HFFc6 (cell line): ENCODE measurements around the gene TRIM34. TPM values are rescaled to one million over a fixed set of nuclear protein-coding genes. Genes with fewer than 3 reads are reported as not detected.
"Not testable (repeated sequence)": the region's sequence is repeated elsewhere in the genome, so short reads cannot be mapped to it uniquely, and the experiment has no call there.

Experiments used
- DNase-seq: peaks from one replicate; pipeline ENCODE4 v3.0.0-alpha.2; 2018
- H3K27ac Mint-ChIP-seq: 2 replicates; pipeline ENCODE4 v1.8.0; 2020; ENCODE audit warnings: mild to moderate bottlenecking, mixed read lengths
- H3K27me3 Mint-ChIP-seq: 2 replicates; pipeline ENCODE4 v1.8.0; 2021; ENCODE audit warnings: mild to moderate bottlenecking, moderate library complexity, mixed read lengths; ENCODE audit not compliant: insufficient read depth
- H3K36me3 Mint-ChIP-seq: 2 replicates; pipeline ENCODE4 v1.8.0; 2021; ENCODE audit warnings: low read depth, mixed read lengths
- H3K4me1 Mint-ChIP-seq: 2 replicates; pipeline ENCODE4 v1.8.0; 2020; ENCODE audit warnings: low read depth, mixed read lengths
- H3K4me3 Mint-ChIP-seq: 2 replicates; pipeline ENCODE4 v1.8.0; 2020; ENCODE audit warnings: mild to moderate bottlenecking, moderate library complexity, mixed read lengths
- H3K9me3 Mint-ChIP-seq: 2 replicates; pipeline ENCODE4 v1.8.0; 2020; ENCODE audit warnings: mild to moderate bottlenecking, mixed read lengths
- total RNA-seq, 6 experiments: library from RNA; stranded (reverse); fragmentation: NEBNext Ultra II Directional; extraction: Animal tissue kit (Norgen Biotek cat#: 25700); gene quantifications; 2 replicates in 1 of 6; 3 replicates in 5 of 6; pipeline ENCODE4 v1.2.3, GENCODE V29; 2021
- TF ChIP-seq, protein P1 (sequence below): fragments of 200-600 bp; sonication (generic); IDR thresholded peaks from 2 replicates; pipeline ENCODE4 v1.5.0; 2021; ENCODE audit warnings: antibody characterized with exemption, mild to moderate bottlenecking

TRIM34 gene
- total RNA-seq, 6 experiments from 2014 or later = 3.8 to 6.9 (median 4.9) TPM

DNA sequence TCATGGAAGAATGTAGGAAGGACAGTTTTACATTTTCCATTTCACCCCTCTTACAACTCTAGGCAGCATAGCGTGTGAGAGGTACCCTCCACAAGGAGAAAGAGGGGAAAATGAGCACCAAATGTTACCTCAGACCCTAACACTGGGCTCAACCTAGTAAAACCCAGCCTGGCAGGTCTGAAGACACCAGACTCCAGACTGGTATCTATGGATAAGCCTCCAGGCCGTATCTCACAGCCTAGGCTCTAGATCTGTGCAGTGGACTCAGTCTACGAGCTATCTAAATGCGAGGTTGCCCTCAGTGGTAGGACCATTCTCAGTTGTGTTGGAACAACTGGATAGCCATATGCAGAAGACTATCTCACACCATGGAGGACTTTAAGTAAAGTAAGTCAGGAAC, 49.6 kb downstream of the TRIM34 start:
- Mint-ChIP-seq H3K27me3 (no peaks in the 10 kb centered on the region; the same call in 1 of the 2 replicates), H3K27ac (no peak overlapping the region), H3K9me3 (no peaks in the 10 kb centered on the region), H3K4me1 (peaks cover 15% of the 10 kb centered on the region; the same call in 1 of the 2 replicates), H3K4me3 (no peak overlapping the region), H3K36me3 (peaks cover 33% of the 10 kb centered on the region)
- no peak for DNase-seq
- TF ChIP-seq, protein P1, sequence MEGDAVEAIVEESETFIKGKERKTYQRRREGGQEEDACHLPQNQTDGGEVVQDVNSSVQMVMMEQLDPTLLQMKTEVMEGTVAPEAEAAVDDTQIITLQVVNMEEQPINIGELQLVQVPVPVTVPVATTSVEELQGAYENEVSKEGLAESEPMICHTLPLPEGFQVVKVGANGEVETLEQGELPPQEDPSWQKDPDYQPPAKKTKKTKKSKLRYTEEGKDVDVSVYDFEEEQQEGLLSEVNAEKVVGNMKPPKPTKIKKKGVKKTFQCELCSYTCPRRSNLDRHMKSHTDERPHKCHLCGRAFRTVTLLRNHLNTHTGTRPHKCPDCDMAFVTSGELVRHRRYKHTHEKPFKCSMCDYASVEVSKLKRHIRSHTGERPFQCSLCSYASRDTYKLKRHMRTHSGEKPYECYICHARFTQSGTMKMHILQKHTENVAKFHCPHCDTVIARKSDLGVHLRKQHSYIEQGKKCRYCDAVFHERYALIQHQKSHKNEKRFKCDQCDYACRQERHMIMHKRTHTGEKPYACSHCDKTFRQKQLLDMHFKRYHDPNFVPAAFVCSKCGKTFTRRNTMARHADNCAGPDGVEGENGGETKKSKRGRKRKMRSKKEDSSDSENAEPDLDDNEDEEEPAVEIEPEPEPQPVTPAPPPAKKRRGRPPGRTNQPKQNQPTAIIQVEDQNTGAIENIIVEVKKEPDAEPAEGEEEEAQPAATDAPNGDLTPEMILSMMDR = no peak

GRCh38 chr11:5679811-5680210, 55.0 kb downstream of the TRIM34 start:
- DNase-seq = no peak
- no peaks in the 10 kb centered on the region for H3K9me3 Mint-ChIP-seq
- H3K4me3 Mint-ChIP-seq = no peak overlapping the region
- no peak overlapping the region for H3K27ac Mint-ChIP-seq
- H3K4me1 Mint-ChIP-seq = peaks cover 22% of the 10 kb centered on the region
- TF ChIP-seq, protein P1 = no peak
- H3K36me3 Mint-ChIP-seq = peaks cover 55% of the 10 kb centered on the region
- H3K27me3 Mint-ChIP-seq = no peaks in the 10 kb centered on the region; the same call in 1 of the 2 replicates

DNA sequence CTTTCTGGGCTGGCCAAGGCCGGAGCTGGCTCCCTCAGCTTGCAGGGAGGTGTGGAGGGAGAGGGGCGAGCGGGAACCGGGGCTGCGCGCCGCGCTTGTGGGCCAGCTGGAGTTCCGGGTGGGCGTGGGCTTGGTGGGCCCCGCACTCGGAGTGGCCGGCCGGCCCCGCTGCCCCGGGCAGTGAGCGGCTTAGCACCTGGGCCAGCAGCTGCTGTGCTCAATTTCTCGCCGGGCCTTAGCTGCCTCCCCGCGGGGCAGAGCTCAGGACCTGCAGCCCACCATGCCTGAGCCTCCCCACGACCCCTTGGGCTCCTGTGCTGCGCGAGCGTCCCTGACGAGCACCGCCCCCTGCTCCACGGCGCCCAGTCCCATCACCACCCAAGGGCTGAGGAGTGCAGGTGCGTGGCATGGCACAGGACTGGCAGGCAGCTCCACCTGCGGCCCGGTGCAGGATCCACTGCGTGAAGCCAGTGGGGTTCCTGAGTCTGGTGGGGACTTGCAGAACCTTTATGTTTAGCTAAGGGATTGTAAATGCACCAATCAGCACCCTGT, 58.2 kb downstream of the TRIM34 start:
- H3K36me3 Mint-ChIP-seq = peaks cover 41% of the 10 kb centered on the region
- not testable (repeated sequence) for H3K4me3 Mint-ChIP-seq

GRCh38 chr11:5683620-5684019, 58.8 kb downstream of the TRIM34 start:
- Mint-ChIP-seq H3K4me1 (peaks cover 37% of the 10 kb centered on the region), H3K27ac (peak overlapping the region; percentile 99), H3K36me3 (peaks cover 34% of the 10 kb centered on the region), H3K4me3 (peak overlapping the region; percentile 93)
- not testable (repeated sequence) for H3K27me3 Mint-ChIP-seq, H3K9me3 Mint-ChIP-seq, DNase-seq

More for the DNA sequence above, 58.2 kb downstream of the TRIM34 start:
- DNase-seq, H3K9me3 Mint-ChIP-seq, H3K27ac Mint-ChIP-seq, H3K27me3 Mint-ChIP-seq: not testable (repeated sequence)
- peaks cover 36% of the 10 kb centered on the region for H3K4me1 Mint-ChIP-seq

GRCh38 chr11:5684036-5684645, 59.3 kb downstream of the TRIM34 start:
- peaks cover 42% of the 10 kb centered on the region for H3K4me1 Mint-ChIP-seq
- peak overlapping the region; percentile 93 for H3K4me3 Mint-ChIP-seq
- no peaks in the 10 kb centered on the region for H3K27me3 Mint-ChIP-seq
- H3K36me3 Mint-ChIP-seq = peaks cover 29% of the 10 kb centered on the region
- no peak for DNase-seq
- TF ChIP-seq, protein P1 = no peak
- H3K9me3 Mint-ChIP-seq = no peaks in the 10 kb centered on the region
- H3K27ac Mint-ChIP-seq = peak overlapping the region; percentile 99

DNA sequence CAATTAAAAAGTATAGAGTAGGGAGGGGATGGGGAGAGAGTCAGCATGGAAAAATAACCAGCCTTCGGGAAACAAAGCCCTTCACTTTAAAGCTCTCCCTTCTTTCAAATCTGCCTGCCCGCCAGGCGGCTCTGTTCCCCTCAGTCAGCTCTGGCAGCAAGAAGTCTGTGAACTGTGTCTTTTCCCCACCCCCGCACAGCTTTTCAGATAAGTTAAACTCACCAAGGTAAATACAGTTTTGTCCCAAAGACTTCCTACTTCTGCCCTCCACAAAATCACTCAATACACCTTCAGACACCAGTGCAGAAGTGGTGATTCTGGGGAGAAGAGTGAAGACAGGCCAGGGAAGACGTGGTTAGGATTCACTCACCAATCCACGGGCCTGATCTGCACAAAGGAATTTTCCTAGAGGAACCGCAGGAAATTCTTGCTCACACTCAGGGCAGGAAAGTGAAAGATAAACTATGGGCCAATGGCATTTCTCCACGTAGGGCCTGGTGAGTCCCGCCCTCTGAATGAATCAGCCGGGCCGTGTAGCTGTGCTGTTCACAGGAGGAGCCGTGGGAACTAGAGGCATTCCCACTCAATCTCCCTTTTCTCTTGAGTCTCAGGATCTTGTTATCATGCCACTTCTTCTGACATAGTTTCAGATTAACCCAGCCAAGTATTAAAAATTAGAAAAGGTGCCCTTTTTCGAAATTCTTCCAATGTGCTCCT, 60.0 kb downstream of the TRIM34 start, which contains the start of gene TRIM5:
Gene TRIM5, minus strand, starts transcription at position 429 of the 717 bp plus-strand sequence. CDS start 4,897 bp downstream, outside the sequence.
- no peaks in the 10 kb centered on the region for H3K27me3 Mint-ChIP-seq
- peak; percentile 97 for DNase-seq
- peak within 1 kb of the TSS; percentile 93 for H3K4me3 Mint-ChIP-seq
- peak within 1 kb of the TSS; percentile 99 for H3K27ac Mint-ChIP-seq
- peaks cover 48% of the 10 kb centered on the region for H3K4me1 Mint-ChIP-seq
- peaks cover 22% of the 10 kb centered on the region for H3K36me3 Mint-ChIP-seq
- TF ChIP-seq, protein P1 = peak; percentile 75
- no peaks in the 10 kb centered on the region for H3K9me3 Mint-ChIP-seq
